H4 (cell line): Measurements from ENCODE around the gene KIF26A. TPM values are rescaled to one million over a fixed set of nuclear protein-coding genes. Genes with fewer than 3 reads are reported as not detected.
"Not testable (repeated sequence)": the region's sequence is repeated elsewhere in the genome, so short reads cannot be mapped to it uniquely, and the experiment has no call there.

Experiments
- DNase-seq: peaks from one replicate; pipeline ENCODE4 v3.0.0-alpha.2; 2015; ENCODE audit warnings: low spot score
- total RNA-seq: library from RNA; depleted of rRNA; stranded (reverse); fragments of >200 nt; shearing (Covaris generic); gene quantifications from 2 replicates; pipeline ENCODE4 v1.2.3, GENCODE V29; 2014; rRNA removed

Gene KIF26A
- total RNA-seq, 1 experiment from 2014 or later: 0.77 TPM

DNA sequence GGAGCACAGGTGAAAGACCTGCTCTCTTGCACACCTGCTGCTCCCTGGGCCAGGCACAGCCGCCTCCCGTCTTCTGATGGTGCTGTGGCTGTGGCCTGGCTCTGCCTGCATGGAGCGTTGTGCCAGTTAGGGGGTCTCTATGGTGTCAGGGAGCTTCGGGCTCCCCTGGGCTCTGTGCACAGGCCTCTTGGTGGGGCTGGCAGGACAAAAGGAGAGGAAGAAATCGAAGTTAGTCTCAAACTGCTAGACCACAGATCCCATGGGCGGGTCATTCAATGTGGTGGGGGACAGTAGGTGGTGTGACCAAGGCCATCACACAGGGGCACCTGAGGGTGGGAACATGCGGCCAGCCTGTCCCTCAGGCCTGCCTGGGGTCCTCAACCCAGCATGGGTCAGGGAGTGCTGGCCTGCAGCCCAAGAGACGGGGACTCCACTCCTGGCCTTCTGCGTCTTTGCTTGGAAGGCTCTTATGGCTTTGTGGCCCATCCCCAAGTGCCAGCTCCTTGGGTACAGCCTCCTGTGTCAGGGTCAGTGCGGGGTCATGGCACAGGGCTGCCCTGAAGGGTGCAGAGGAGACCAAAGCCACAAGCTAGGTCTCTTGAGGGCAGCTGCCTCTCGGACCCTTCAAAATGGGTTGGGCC, 84.1 kb downstream of the KIF26A start:
- no peak for DNase-seq

DNA sequence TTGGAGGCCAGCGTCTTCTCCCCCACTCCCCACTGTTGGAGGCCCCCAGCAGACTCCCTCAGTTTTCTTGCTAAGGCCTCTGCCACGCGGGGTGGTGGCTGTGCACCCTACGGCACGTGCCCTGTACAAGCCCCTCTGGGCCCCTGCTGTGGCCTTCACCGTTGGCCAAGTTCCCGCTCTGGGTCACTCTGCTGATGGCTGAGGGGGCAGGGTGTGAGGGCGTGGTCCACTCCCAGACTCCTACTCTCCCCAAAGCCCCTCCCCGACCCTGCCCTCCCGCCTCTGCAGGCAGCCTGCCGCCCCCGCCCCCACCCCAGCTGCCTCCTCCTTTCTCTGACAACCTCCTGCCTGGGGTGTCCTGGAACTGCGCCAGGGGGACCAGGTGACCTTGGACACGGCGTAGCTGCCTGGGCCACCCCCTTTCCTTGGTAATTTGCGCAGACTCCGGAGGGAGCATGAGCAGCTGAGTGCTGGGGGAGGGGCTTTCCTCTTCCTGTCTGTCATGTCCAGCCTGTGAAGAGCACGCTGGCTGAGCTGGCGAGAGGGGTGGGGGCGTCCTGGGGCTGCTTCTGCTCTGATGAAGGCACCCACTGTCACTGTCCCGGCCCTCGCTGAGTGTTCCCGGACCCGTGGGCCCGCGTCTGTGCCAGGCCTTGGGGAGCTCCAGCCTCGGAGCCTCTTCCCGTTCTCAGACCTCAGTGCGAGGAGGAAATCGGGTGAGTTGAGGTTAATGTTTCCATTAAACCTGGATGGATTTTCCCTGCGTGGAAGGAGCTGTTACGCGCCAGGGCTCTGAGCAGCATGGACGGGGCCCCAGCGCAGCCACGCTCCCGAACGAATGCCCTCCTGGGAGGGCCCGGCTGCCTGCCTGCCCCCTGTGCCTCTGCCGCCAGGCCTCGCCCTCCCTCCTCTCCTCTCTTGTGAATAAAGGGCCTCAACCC, 85.0 kb downstream of the KIF26A start:
- no peak for DNase-seq

DNA sequence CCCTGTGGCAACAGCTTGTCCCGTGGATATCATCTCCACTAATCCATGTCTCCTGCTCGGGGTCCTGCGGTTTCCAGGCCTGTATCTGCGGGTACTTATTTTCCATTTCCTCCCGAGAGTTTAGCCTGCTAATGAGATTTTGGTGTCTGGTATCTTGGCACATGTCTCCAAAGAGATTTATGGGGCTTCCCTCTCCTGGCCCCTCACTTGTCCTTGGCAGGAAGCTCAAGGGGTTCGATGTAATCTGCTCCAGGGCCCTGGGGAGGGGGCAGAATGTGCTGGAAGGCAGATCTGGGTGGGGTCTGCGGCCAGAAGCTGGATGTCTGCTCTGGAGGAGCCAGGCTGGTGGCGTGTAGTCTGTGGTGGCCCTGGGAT, 85.7 kb downstream of the KIF26A start:
- no peak for DNase-seq

DNA sequence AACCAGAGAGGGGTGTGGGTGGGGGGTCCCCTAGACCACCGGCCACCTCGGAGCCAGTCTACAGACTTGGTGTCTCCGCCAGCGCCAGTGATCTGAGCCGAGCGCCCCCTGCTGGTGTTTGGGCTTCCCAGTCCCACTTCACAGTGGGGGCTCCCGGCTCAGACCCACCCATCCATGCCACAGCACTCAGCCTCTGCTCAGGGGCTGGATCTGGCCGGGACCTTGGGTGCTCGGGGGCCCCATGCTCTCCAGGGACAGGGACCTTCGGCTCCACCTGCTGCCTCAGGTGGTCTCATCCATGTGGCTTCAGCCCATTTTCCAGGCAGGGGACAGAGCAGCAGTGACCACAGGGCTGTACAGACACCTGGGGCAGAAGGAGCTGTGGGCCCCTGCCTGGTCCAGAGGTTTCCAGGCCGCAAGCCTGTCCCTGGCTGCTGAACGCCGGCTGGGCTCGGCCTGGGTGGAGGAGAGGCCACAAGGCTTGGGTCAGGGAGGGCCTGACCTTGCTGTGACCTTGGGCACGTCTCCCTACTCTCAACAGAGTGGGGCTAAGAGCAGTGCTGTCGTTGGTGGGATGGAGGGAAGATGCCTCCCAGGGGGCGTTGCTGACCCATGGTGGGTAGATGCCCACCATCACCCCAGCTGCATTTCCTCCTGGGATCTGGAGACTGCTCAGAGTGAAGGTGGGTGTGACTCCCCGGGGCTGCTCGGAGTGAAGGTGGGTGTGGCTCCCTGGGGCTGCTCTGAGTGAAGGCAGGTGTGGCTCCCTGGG, 86.3 kb downstream of the KIF26A start:
- no peak for DNase-seq

DNA sequence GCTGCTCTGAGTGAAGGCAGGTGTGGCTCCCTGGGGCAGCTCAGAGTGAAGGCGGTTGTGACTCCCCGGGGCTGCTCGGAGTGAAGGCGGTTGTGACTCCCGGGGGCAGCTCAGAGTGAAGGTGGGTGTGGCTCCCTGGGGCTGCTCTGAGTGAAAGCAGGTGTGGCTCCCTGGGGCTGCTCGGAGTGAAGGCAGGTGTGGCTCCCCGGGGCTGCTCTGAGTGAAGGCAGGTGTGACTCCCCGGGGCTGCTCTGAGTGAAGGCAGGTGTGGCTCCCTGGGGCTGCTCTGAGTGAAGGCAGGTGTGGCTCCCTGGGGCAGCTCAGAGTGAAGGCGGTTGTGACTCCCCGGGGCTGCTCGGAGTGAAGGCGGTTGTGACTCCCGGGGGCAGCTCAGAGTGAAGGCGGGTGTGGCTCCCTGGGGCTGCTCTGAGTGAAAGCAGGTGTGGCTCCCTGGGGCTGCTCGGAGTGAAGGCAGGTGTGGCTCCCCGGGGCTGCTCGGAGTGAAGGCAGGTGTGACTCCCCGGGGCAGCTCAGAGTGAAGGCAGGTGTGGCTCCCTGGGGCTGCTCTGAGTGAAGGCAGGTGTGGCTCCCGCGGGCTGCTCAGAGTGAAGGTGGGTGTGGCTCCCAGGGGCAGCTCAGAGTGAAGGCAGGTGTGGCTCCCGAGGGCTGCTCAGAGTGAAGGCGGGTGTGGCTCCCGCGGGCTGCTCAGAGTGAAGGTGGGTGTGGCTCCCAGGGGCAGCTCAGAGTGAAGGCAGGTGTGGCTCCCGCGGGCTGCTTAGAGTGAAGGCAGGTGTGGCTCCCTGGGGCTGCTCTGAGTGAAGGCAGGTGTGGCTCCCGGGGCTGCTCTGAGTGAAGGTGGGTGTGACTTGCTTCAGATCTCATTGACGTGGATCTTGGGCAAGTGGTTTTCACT, 87.1 kb downstream of the KIF26A start:
- not testable (repeated sequence) for DNase-seq

DNA sequence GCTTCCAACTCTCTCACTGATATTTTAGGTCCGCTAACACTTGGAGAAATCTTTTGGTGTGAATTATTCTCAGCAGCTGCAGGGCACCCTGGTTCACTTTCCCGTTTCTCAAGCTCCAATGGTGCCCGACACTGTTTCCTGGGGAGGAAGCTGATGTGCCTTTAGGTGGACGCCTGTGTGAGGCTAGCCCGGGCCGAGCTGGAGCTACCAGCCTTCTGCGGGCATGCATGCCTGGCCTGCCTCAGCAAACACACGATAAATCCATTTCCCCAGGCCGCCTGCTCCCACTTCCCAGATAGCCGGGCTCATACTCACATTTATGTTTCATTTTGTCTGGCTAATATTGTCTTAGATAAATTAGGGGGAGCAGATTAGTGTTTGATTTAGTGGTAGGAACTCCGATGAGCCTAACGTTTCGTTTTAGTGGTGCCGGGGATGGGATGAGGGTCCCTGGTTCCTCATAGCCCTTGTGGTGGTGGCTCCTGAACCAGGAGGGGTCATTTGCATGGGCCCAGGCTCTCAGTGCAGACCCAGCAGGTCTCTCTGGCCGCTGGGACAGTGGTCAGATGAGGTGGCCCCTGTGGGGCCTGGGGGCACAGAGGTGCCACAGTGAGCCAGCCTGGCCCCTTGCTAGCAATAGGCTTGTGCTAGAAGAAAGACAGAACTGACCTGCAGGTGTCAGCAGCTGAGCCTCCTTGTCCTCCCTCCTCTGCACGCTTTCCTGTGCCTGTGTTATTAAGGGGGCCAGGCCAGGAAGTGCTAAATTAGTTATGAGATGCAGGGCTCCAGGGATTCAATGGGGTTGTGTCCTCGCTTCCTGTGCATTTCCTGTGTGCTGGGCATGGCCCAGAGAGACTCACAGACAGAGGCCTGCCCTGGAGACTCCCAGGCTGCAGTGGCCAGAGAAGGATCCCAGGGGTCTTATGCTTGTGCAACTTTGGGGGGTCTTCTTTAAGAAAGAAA, 88.3 kb downstream of the KIF26A start:
- DNase-seq: no peak

DNA sequence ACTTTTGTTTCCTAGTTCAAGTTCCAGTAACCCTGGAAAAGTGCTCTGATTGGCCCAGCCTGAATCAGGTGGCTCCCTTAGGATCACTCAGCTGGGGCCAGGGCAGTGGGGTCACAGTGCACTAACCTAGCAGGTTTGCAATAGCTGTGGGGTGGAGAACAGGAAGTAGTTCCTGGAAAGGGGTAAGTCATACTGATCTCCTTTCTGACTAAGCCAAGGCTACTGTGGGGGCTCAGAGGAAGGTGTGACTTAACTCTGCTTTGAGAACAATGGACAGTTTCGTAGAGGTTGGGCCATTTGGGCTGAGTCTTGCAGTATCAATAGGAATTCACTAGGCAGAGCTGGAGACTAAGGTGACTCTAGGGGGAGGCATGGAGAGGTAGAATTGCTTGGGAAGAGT, 89.4 kb downstream of the KIF26A start:
- no peak for DNase-seq

DNA sequence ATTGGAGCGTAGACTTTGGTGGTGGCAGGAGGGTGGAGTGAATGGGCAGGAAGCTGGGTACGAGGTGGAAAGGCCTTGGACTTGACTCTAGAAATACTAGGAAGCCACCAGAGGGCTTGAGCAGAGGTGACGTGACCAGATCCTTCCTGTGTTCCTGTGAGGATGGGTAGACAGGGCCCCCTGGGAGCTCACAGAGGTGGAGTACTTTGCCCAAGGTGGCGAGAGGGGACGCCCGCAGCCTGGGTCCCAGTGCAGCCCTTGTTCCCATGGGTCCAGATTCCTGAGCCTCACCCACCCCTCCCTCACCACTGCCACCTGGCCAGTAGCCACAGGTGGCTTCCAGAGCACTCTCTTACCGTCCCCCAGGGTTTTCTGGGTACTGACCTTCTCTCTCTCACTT, 89.8 kb downstream of the KIF26A start:
- DNase-seq: no peak

DNA sequence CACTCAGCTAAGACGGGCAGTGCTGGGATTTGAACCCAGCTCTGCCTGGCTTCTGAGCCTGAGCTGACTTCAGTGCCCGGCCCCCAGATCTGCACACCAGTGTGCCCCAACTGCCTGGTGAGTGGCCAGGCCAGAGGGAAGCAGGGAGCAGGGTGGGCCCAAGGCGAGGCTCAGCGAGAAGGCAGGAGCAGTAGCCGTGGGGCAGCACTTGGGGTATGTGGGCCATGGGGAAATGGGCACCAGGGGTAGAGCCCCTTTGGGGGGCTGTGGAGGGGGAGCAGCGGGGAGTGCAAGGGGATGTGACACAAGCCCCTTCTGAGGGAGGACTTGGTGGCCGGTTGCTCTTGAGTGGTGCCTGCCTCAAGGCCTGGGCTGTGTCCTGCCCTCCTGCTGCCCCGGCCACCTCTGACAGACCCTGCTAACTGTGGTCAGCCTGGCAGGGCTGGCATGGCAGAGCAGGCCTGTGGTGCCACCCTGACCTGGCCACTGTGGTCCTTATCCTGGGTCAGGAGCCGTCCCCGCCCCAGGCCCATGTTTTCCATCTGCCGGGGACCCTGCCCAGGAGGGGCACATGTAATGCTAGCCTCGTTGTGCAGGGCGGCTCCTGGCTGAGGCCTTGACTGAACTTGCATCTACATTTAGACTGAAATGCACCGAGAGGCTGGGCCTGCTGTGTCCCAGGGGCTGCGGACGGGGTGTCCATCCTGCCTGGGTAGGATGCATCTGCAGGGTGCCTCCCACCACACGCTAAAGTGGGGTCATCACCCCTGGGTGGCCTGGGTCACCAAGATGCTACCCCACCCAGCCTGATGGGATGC, 90.5 kb downstream of the KIF26A start:
- DNase-seq: no peak

DNA sequence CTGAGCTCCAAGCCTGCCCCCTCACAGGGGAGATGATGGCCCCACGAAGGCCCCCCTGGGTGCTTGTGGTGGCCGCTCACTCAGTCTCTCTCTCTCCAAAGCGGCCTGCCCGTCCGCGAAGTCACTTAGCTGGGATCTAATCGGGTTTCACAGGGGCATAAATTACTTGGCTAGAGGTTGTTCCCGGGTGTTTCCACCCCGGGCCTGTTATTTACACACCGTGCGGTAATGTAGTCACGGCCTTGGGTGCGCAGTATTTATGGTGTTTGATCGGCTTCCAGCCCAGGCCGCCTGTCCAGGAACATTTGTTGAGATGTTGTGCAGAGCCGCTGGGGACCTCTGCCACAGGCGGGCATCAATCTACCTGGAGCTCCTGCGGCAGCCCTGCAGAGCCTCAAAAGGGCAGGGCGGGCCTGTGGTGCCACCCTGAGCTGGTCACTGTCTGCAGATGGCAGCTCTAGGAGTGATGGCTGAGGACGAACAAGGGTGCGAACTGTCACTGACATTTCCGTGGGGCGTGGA, 91.2 kb downstream of the KIF26A start:
- DNase-seq: no peak

DNA sequence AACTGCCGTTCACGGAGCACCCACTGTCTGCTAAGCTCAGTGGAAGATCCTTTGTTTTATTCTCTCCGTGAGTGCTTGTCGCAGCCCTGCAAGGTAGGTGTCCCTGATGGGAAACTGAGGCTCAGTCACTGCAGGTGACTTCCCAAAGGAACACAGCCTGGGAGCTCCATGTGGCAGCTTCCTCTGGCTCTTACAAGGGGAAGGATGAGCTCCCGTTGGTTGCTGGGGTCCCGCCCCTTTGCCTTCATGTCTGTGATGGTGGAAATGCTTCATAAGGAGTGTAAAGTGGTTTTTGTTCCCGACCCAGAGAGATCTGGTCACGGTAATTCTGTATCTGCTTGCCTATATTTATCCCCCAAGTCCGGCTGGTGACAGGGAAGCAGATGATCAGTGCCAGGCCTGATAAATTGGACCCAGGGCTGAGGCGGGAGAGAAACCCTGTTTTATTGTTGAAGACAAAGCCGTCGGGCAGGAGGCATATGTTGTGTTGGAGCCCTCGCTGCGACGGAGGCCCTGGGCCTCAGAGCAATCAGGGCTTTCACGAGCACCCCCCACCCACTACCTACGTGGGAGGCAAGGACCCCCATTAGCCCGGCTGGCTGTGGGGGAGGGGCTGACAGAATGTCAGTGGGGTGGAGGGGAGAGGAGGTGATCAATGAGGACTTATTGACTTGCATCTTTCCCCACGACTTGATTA, 91.9 kb downstream of the KIF26A start:
- DNase-seq: no peak

Other genes starting within 250 kb of the KIF26A start
- gene TDRD9, start 210.1 kb upstream of the KIF26A start, total RNA-seq: not detected in 2 replicates
- gene RD3L, start 196.1 kb upstream of the KIF26A start, total RNA-seq: not detected in 2 replicates
- not detected in 2 replicates for gene ASPG, start 52.9 kb upstream of the KIF26A start, total RNA-seq